Suprapubic skin (tissue), 3 donors: ENCODE measurements around the gene CACNA2D1.

Experiments used
- CTCF ChIP-seq, 2 donors: fragments of 200-600 bp in 1 of 2; fragments of 450-650 bp in 1 of 2; sonication (generic) in 1 of 2; IDR thresholded peaks; one replicate each; pipeline ENCODE4 v1.5.1; 2016 to 2019; ENCODE audit warnings: antibody characterized with exemption in 2 of 2, mild to moderate bottlenecking in 1 of 2, moderate library complexity in 1 of 2
- POLR2A ChIP-seq, 2 donors: fragments of 450-650 bp; IDR thresholded peaks; one replicate each; pipeline ENCODE4 v1.6.1; 2017; ENCODE audit warnings: antibody characterized with exemption in 2 of 2, mild to moderate bottlenecking in 2 of 2, moderate library complexity in 2 of 2

GRCh38 chr7:82273886-82274285 lies 169.7 kb downstream of the CACNA2D1 start:
- TF ChIP-seq POLR2A (IDR thresholded peaks at IDR 0.05) (no peak), CTCF (IDR thresholded peaks at IDR 0.05) (no peak)
